Thyroid gland (tissue), 4 donors: ENCODE results near the gene FNDC10.

Source experiments
- CTCF ChIP-seq, 6 experiments: fragments of 200-600 bp in 3 of 6; fragments of 450-650 bp in 3 of 6; sonication (generic) in 3 of 6; IDR thresholded peaks; one replicate each; pipeline ENCODE4 v1.5.1; 2016 to 2019; ENCODE audit warnings: antibody characterized with exemption in 6 of 6, mild to moderate bottlenecking in 2 of 6, inconsistent platforms in 1 of 6, moderate library complexity in 1 of 6
- POLR2A ChIP-seq, 2 donors: fragments of 450-650 bp; IDR thresholded peaks; one replicate each; pipeline ENCODE4 v1.6.1; 2017; ENCODE audit warnings: antibody characterized with exemption in 2 of 2, mild to moderate bottlenecking in 2 of 2, moderate library complexity in 1 of 2

GRCh38 chr1:1550591-1551432 lies 49.1 kb downstream of the FNDC10 start:
- peak in 3 of 6 experiments; percentile 4 to 31 (median 27) for TF ChIP-seq CTCF (IDR thresholded peaks at IDR 0.05)
- no peak for TF ChIP-seq POLR2A (IDR thresholded peaks at IDR 0.05)
